Stimulated activated CD4-positive, alpha-beta T cell treated with anti-CD3 and anti-CD28 coated beads, Interleukin-1b, Interleukin-23, amount 100 ng/mL, for 48 hours (primary cell): ENCODE data around the gene GOSR2.
"Not testable (repeated sequence)": the region's sequence is repeated elsewhere in the genome, so short reads cannot be mapped to it uniquely, and the experiment has no call there.

Experiments used
- DNase-seq: peaks from one replicate; pipeline ENCODE4 v3.0.0-alpha.2; 2020

Gene GOSR2

GRCh38 chr17:46894476-46895151 is 28.3 kb upstream of the GOSR2 start:
- no peak for DNase-seq

DNA sequence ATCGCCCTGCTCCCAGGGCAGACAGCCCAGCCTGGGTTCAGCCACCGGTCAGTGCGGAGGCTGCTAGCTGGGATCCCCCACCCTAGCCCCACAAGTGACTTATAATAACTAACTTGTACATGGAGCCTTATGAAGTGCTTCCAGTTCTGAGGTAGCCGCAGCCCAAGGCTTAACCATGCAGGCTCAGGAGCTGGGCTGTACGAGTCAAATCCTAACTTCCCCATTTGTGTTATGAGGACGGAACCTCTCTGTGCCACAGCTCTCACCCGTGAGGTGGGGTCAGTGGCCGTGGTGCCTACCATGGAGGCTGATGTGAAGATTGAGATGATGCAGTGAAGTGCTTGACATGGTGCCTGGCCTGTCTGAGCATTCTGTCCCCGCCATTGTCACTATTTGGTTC is 27.8 kb upstream of the GOSR2 start:
- DNase-seq, result no peak

GRCh38 chr17:46896991-46897390 is 26.0 kb upstream of the GOSR2 start:
- DNase-seq, result no peak

DNA sequence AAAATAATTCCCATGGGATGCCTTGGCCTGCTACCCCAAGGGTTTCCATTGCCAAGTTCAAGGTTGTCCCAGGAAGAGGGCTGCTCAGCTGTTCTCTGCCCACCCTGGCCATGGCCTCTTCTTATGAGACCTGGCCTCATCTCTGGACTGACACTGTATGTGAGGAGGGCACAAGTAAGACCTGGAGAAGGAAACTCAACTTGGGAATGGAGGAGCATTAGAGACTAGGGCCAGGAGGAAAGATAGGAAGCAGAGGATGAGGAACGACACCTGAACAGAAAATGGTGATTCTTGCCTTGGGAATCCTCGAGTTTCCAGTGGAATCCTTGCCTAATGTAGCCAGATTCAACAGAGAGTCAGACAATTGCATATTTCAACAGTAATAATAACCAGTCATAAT is 24.6 kb upstream of the GOSR2 start:
- DNase-seq, result no peak

DNA sequence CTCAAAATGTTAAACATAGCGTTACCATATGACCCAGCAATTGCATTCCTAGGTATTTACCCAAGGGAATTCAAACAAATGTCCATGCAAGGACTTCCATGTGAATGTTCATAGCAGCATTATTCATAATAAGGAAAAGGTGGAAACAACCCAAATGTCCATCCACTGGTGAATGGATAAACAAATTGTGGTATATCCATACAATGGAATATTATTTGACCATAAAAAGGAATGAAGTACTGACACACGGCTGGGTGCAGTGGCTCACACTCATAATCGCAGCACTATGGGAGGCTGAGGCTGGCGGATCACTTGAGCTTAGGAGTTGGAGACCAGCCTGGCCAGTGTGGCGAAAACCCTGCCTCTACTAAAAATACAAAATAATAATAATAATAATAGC is 24.1 kb upstream of the GOSR2 start:
- DNase-seq, result no peak

DNA sequence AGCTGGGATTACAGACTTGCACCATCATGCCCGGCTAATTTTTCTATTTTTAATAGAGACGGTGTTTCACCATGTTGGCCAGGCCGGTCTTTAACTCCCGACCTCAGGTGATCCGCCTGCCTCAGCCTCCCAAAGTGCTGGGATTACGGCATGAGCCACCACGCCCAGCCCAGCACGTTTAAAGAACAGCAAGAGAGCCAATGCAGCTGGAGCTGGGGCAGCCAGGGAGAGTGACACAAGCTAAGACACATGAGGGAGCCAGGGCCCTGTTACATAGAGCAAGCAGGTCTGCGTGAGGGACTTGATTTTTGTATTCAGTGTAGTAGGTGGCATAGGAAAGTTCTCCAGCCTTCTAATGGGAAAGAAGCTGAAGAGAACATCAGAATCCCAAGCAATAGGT is 21.7 kb upstream of the GOSR2 start:
- no peak for DNase-seq

DNA sequence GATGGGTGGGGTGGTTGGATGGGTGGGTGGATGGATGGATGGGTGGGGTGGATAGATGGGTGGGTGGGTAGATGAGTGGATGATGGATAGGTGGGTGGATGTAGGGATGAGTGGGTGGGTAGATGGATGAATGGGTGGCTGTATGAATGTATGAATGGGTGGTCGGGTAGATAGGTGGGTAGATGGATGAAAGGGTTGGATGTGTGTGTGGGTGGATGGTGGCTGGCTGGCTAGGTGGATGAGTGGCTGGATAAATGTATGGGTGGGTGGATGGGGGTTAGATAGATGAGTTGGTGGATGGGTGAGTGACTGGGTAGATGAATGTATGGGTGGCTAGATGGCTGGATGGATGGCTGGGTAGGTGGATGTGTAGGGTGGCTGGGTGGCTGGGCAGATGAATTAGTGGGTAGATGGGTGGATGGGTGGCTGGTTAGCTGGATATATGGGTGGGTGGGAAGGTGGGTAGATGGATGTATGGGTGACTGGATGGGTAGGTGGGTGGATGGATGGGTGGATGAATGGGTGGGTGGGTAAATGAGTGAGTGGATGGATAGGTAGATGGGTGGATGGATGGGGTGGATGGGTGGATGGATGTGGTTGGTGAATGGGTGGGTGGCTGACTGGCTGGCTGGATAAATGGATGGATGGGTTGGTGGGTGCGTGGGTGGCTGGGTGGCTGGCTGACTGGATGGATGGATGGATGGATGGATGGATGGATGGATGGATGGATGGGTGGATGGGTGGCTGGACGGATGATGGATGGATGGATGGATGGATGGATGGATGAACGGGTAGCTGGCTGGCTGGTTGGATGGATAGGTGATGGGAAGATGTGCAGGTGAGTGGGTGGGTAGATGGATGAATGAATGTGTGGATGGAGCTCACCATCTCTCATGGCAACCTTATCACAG is 18.9 kb upstream of the GOSR2 start:
- no peak for DNase-seq

DNA sequence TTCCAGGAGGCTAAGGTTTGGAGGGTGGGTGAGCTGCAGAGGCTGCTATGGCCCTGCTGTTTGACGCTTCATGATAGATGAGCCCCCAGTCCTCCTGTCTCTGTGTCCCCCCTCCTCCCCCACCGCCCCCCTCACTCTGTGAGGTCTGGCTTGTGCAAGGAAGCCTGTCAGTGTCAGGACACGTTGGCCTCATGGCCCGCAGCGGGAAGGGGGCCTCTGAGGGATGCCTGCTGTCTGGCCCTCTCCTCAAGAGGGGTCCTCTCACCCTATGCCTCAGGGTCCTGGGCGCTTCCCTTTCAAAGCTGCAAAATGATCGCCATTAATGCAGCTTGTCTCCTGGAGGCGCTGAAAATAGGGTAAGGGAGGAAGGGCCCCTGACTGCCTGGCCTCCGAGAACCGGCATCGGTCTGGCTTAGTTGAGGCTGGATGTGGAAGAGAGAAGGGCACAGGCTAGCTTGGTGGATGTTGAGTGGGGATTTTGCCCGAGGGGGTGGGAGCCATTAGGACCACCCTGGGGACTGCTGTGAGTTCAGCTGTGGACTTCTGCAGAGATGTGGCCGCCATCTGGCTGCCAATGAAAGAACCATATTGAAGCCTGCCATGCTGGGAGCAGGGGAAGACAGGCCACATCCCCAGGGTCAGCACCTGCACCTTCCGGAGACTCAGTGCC is 14.8 kb upstream of the GOSR2 start:
- DNase-seq, result no peak

- no peak for DNase-seq
These were observed 12.6 kb upstream of the GOSR2 start for GRCh38 chr17:46910179-46910927.

DNA sequence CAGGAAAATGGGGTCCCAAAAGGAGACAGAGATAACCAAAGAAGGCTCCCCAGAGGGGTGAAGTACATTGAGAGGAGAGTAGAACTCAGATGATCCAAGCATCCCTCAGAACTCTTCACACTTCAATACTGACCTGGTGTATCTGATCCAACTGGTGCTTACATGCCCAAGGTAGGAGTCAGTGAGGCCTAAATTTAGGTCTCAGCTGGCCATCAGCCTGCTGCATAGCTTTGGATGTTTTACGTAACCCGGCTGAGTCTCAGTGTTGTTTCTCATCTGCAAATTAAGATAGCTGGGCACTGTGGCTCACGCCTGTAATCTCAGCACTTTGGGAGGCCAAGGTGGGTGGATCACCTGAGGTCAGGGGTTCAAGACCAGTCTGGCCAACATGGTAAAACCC is 11.6 kb upstream of the GOSR2 start:
- no peak for DNase-seq

DNA sequence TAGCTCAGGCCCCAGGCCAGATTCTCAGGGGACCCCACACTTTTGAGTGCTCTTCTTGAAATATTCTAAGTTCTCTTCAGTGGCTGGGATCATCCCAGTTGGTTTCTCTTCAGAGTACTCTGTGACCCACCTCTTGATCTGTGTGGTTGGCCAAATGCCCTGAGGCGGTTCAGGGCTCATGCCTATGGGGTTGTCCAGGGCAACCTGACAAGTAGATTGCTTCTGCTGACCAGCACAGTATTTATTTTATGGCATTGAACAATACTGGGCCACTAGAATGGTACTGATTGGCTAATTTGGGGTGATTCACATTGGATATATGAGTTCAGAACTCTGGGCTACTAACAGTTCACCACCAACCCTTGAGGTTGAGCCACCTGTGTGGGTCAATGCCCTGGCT is 7.4 kb upstream of the GOSR2 start:
- no peak for DNase-seq

DNA sequence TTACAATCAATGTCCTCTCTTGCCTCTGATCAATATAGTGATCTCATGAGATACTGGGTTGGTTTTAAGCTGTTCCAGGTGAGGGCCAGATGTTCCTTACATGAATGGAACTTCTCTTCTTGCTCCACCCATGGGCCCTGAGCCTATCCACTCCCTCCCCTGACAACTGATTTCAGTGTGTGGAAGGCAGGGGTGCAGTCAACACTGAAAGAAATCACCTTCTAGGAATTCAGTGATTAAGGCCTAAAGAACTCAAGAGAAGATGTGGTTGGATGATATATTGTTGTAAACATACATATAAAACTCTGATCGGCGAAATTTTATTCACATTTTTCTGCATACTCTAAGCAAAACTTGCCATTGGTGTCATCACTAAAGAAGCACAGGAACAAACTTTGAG is 6.7 kb upstream of the GOSR2 start:
- DNase-seq, result no peak

GRCh38 chr17:46916623-46917022 is 6.3 kb upstream of the GOSR2 start:
- no peak for DNase-seq

DNA sequence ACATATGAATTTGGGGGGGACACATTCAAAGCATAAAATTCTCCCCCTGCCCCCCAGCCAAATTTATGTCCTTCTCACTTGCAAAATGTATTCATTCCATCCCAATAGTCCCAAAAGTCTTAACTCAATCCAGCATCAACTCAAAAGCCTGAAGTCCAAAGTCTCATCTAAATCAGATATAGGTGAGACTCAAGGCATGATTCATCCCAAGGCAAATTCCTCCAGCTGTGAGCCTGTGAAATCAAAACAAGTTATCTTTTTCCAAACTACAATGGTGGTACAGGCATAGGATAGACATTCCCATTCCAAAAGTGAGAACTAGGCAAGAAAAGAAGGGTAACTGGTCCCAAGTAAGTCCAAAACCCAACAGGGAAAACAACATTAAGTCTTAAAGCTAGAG is 5.9 kb upstream of the GOSR2 start:
- DNase-seq, result no peak

GRCh38 chr17:46917516-46917915 is 5.4 kb upstream of the GOSR2 start:
- DNase-seq, result no peak

DNA sequence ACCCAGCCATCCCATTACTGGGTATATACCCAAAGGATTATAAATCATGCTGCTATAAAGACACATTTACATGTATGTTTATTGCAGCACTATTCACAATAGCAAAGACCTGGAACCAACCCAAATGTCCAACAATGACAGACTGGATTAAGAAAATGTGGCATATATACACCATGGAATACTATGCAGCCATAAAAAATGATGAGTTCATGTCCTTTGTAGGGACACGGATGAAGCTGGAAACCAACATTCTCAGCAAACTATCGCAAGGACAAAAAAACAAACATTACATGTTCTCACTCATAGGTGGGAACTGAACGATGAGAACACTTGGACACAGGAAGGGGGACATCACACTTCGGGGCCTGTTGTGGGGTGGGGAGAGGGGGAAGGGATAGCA is 998 bp upstream of the GOSR2 start:
- not testable (repeated sequence) for DNase-seq

- no peak for DNase-seq
These were observed 515 bp upstream of the GOSR2 start for GRCh38 chr17:46922487-46922803.

DNA sequence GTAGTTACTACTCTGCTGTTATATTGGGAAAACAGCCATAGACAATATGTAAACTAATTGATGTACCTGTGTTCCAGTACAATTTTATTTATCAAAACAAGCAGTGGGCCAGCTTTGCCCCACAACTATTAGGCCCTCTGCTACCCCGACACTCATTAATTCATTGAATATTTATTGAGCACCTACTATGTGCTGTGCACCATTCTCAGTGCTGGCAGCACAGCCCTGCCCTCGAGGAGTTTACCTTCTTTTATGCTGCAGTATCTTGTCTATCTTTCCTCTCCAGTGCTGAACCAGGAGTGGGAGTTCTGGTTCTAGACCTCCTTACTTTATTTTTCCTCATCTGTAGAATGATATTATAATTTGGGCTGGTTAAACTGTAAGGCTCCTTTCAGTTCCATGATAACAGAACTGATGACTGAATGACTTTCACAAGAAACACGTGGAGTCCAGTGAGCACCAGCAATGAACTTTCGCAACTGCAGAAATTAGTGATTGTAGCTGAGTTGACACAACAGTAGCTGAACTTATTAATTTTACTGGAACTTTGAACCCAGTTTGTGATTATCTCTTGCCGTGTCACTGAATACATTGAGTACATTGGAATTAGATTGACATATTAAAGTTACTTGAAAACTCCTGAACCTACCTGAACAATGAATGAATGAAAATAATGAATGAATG is 2.4 kb downstream of the GOSR2 start:
- DNase-seq, result no peak

DNA sequence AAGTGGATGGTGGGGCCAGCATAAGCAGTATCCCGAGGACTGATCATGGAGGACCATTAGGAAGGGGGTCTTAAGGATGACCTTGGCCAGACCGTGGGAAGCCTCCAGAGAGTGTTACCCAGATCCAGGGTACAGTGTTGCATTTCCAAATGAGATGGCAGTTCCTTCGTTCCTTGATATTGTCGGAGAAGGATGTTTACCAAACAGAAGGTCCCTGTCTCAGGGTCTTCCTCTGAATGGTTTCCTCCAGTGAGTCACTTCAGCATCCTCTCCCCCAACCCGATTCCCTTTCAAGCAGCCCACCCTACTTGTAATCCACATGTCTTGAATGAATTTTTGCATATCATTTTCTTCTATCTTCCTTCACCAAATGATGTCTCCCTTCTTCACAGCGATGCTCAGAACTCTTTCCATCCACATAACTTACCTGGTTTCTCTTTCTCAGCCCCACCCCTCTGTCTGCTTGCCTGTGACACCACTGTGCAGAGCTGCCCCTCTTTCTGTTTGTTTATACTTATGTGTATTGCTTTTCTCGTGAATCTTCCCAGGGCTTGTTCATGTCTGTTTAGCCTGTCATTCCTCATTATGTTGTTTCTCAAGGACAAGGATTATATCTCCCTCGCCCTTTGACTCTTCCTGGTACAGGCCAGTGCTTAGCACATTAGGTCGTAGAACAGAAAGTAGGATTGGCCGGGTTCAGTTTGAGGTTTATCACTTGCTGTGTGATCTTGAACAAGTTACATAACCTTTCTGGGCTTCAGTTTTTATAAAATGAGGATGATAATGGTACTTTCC is 5.7 kb downstream of the GOSR2 start:
- no peak for DNase-seq

- DNase-seq, result no peak
These were observed 6.5 kb downstream of the GOSR2 start for GRCh38 chr17:46929413-46929812.

DNA sequence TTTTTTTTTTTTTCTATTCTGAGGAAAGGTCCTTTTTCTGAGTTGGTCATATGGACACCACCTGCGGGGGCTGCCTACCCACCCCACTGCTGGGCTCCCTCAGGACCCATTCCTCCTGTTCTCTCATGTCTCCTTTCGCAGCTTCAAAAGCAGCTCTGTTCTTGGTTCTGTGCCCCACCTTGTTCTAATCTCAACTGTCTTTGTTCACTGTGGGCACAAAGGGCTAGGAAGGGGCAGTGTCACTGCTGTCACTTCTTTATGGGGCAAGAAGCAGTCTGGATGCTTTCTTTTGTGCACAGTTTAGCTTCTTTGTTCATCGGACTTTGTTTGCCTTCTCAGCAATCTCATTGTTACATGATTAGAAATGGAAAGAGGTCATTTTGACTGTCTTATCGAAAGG is 7.1 kb downstream of the GOSR2 start:
- DNase-seq, result no peak

- no peak for DNase-seq
These were observed 8.6 kb downstream of the GOSR2 start for GRCh38 chr17:46931596-46931995.
